K562 (cell line): Measurements from ENCODE around the gene HOXB1. TPM values are rescaled to one million over a fixed set of nuclear protein-coding genes. Genes with fewer than 3 reads are reported as not detected.

ENCODE experiments used
- ARID1B ChIP-seq: fragments of 450-650 bp; IDR thresholded peaks from 2 replicates; pipeline ENCODE4 v1.6.1; 2016; ENCODE audit warnings: antibody characterized with exemption, mild to moderate bottlenecking, inconsistent platforms
- ATF7 ChIP-seq: fragments of 450-650 bp; IDR thresholded peaks from 2 replicates; pipeline ENCODE4 v1.7.1; 2014; ENCODE audit warnings: mild to moderate bottlenecking, moderate library complexity
- CREM ChIP-seq: IDR thresholded peaks from 2 replicates; pipeline ENCODE4 v1.6.1; 2014; ENCODE audit warnings: antibody characterized with exemption, low read depth
- ESRRA ChIP-seq: fragments of 450-650 bp; IDR thresholded peaks from 2 replicates; pipeline ENCODE4 v1.6.1; 2014; ENCODE audit warnings: low read depth, mild to moderate bottlenecking, moderate library complexity, borderline replicate concordance
- L3MBTL2 ChIP-seq: fragments of 450-650 bp; IDR thresholded peaks from 2 replicates; pipeline ENCODE4 v1.6.1; 2016; ENCODE audit warnings: mild to moderate bottlenecking, moderate library complexity
- LEF1 ChIP-seq: fragments of 450-650 bp; IDR thresholded peaks from 2 replicates; pipeline ENCODE4 v1.6.1; 2016; ENCODE audit warnings: mild to moderate bottlenecking
- MEIS2 ChIP-seq: fragments of 450-650 bp; IDR thresholded peaks from 2 replicates; pipeline ENCODE4 v1.6.1; 2014; ENCODE audit warnings: mild to moderate bottlenecking; ENCODE audit not compliant: partially characterized antibody
- PHB2 ChIP-seq: fragments of 450-650 bp; IDR thresholded peaks from 2 replicates; pipeline ENCODE4 v1.6.1; 2017; ENCODE audit warnings: low read depth
- RB1 ChIP-seq: fragments of 450-650 bp; IDR thresholded peaks from 2 replicates; pipeline ENCODE4 v1.6.1; 2017; ENCODE audit warnings: low read depth, mild to moderate bottlenecking
- RBBP5 ChIP-seq: fragments of 200-600 bp; sonication (generic); IDR thresholded peaks from 2 replicates; pipeline ENCODE4 v1.6.1; 2012; ENCODE audit warnings: borderline replicate concordance, mild to moderate bottlenecking, low read length, control low read depth, inconsistent platforms; ENCODE audit not compliant: insufficient read depth, poor library complexity, severe bottlenecking
- RFX5 ChIP-seq: IDR thresholded peaks from 2 replicates; pipeline ENCODE4 v1.6.1; 2011; ENCODE audit warnings: low read depth, mild to moderate bottlenecking, improper control_type of control experiment, low read length
- TCFL5 ChIP-seq: fragments of 250-450 bp; sonication (Bioruptor Pico); conservative IDR thresholded peaks from 2 replicates; pipeline ENCODE4 v1.6.1; 2021; ENCODE audit warnings: mild to moderate bottlenecking, moderate library complexity, matching md5 sums
- ZNF23 ChIP-seq: fragments of 250-450 bp; sonication (Bioruptor Pico); IDR thresholded peaks from 2 replicates; pipeline ENCODE4 v1.4.0; 2020; ENCODE audit warnings: mild to moderate bottlenecking
- ZNF263 ChIP-seq: sonication (generic); formaldehyde crosslinking; IDR thresholded peaks from 2 replicates; pipeline ENCODE4 v1.8.0; 2022; ENCODE audit warnings: mild to moderate bottlenecking, missing genetic modification reagents, borderline replicate concordance
- ZNF274 ChIP-seq: IDR thresholded peaks from 2 replicates; pipeline ENCODE4 v1.6.1; 2011; ENCODE audit warnings: low read depth, mild to moderate bottlenecking, low read length, moderate library complexity, borderline replicate concordance
- ZNF3 ChIP-seq: fragments of 250-450 bp; sonication (Bioruptor Pico); IDR thresholded peaks from 2 replicates; pipeline ENCODE4 v1.5.0; 2021; ENCODE audit warnings: mild to moderate bottlenecking, moderate library complexity
- ZNF347 ChIP-seq: fragments of 450-650 bp; formaldehyde crosslinking; IDR thresholded peaks from 2 replicates; pipeline ENCODE4 v1.4.0; 2020; ENCODE audit warnings: low read depth, mild to moderate bottlenecking, moderate library complexity
- ZNF449 ChIP-seq: fragments of 250-450 bp; sonication (Bioruptor Pico); IDR thresholded peaks from 2 replicates; pipeline ENCODE4 v1.8.0; 2022; ENCODE audit warnings: moderate library complexity, mild to moderate bottlenecking, inconsistent platforms
- ZNF695 ChIP-seq: fragments of 450-650 bp; formaldehyde crosslinking; IDR thresholded peaks from 2 replicates; pipeline ENCODE4 v1.4.0; 2020; ENCODE audit warnings: mild to moderate bottlenecking, moderate library complexity
- ZNF766 ChIP-seq: fragments of 200-800 bp; sonication (Bioruptor generic); conservative IDR thresholded peaks from 2 replicates; pipeline ENCODE4 v1.6.1; 2016; ENCODE audit warnings: missing genetic modification characterization, missing compliant biosample characterization
- polyA plus RNA-seq, 8 experiments: library from polyadenylated mRNA; depleted of rRNA in 4 of 8; stranded (reverse) in 5 of 8; unstranded in 3 of 8; fragments of >200 nt; fragmentation: Nextera tagmentation in 2 of 8; fragmentation: Illumina TruSeq in 1 of 8; extraction: Ambion mirVana in 2 of 8; extraction: Trizol in 1 of 8; gene quantifications; 2 replicates each; pipeline versions ENCODE4 v1.2.1 to v1.2.3, GENCODE V29; 2011 to 2014; ENCODE audit warnings: inconsistent platforms in 1 of 8, missing spikeins in 1 of 8
- total RNA-seq, 7 experiments: library from RNA; depleted of rRNA in 6 of 7; stranded (reverse); fragments of >200 nt in 6 of 7; fragmentation: Illumina TruSeq in 2 of 7; extraction: Trizol in 2 of 7; gene quantifications; 2 replicates each; pipeline versions ENCODE4 v1.2.1 to v1.2.3, GENCODE V29; 2011 to 2021; ENCODE audit warnings: low replicate concordance in 1 of 7
- TF ChIP-seq, protein P1 (sequence below), 2 experiments: fragments of 450-650 bp in 1 of 2; sonication (generic) in 1 of 2; formaldehyde crosslinking in 1 of 2; IDR thresholded peaks in 1 of 2; conservative IDR thresholded peaks in 1 of 2; 2 replicates each; pipeline versions ENCODE4 v1.6.1 to v1.8.1; 2016 to 2023; ENCODE audit warnings: mild to moderate bottlenecking in 2 of 2, moderate library complexity in 2 of 2, inconsistent platforms in 1 of 2, missing genetic modification reagents in 1 of 2
- TF ChIP-seq, protein P2 (sequence below): sonication (generic); formaldehyde crosslinking; IDR thresholded peaks from 2 replicates; pipeline ENCODE4 v1.8.1; 2023; ENCODE audit warnings: mild to moderate bottlenecking, missing genetic modification reagents, moderate library complexity
- TF ChIP-seq, protein P3 (sequence below): sonication (generic); formaldehyde crosslinking; IDR thresholded peaks from 2 replicates; pipeline ENCODE4 v1.9.0; 2022; ENCODE audit warnings: mild to moderate bottlenecking, missing genetic modification reagents

Gene HOXB1
- total and polyA plus RNA-seq, 9 of the 15 experiments (the other 6 are each of a cell fraction or from before 2014, with no cell fraction given) = 0.04 TPM; not detected in 8

DNA sequence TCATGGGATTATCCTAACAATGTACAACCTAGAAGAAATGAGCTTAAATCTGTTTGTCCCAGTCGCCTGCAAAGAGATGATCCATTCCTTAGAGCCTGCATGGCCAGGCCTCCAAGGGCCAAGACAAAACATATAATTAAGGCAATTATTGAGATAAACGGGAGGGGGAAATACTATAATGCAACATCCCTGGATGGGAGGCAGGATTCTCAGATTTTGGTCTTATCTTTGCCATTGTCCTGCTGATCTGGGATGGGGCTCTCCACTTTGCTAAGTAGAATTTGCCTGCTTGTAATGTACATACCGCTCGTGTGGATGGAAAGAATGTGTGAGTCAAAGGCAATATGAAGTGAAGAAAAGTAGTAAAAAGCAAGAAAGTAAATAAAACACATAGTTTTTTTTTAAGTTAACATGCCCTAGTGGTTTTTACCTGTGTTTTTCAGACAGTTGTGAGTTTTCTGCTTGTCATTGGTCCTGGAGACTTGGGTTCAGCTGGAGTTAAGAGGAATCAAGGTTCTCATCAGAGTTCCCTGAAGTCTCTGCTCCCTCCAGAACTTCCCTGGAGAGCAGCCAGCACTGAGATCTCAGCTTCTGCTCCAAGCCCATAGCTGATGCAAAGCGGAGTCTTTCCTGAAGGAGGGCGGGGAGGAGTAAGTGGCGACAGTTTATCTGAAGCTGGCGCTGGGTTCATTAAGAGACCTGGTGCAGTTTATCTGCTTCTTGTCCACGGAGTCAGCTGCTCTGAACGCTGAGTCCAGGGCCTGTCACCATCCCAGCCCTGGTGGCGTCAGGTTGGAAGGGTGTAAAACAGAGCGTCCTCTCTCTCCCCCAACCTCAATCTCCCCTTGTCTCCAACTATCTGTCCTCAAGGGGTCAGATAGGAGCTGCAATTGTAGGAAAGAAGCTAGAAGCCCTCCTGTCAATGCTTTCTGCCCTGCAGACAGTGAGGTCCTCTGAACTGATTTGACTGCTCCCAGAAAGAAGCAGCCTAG is 30.1 kb downstream of the HOXB1 start (continued):
- TF ChIP-seq ESRRA (0 out of 2 replicates have a peak, but pooled peaks have one; percentile 39), RFX5 (no peak), ZNF3 (CRISPR knock-in tag) (no peak), ZNF274 (no peak), RB1 (peak; percentile 34; the same call in 1 of the 2 replicates), L3MBTL2 (peak; percentile 24; the same call in 1 of the 2 replicates), ZNF695 (CRISPR knock-in tag) (no peak), ZNF347 (CRISPR knock-in tag) (no peak), CREM (peak; percentile 37; the same call in 1 of the 2 replicates), ATF7 (peak; percentile 54), RBBP5 (peak; percentile 40), TCFL5 (CRISPR knock-in tag) (no peak), ZNF766 (CRISPR knock-in tag) (0 out of 2 replicates have a peak, but pooled peaks have one; percentile 16), ZNF449 (CRISPR knock-in tag) (no peak), LEF1 (no peak), MEIS2 (peak; percentile 73), ZNF263 (CRISPR knock-in tag) (no peak), PHB2 (no peak), ARID1B (peak; percentile 54; the same call in 1 of the 2 replicates), ZNF23 (CRISPR knock-in tag) (no peak)
- TF ChIP-seq, protein P1, sequence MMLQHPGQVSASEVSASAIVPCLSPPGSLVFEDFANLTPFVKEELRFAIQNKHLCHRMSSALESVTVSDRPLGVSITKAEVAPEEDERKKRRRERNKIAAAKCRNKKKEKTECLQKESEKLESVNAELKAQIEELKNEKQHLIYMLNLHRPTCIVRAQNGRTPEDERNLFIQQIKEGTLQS (IDR thresholded peaks at IDR 0.05) = peak; percentile 20; the same call in 1 of the 2 replicates
- TF ChIP-seq, protein P1 (CRISPR knock-in tag; conservative IDR thresholded peaks at IDR 0.05) = no peak
- TF ChIP-seq, protein P2, sequence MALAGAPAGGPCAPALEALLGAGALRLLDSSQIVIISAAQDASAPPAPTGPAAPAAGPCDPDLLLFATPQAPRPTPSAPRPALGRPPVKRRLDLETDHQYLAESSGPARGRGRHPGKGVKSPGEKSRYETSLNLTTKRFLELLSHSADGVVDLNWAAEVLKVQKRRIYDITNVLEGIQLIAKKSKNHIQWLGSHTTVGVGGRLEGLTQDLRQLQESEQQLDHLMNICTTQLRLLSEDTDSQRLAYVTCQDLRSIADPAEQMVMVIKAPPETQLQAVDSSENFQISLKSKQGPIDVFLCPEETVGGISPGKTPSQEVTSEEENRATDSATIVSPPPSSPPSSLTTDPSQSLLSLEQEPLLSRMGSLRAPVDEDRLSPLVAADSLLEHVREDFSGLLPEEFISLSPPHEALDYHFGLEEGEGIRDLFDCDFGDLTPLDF = no peak
- TF ChIP-seq, protein P3, sequence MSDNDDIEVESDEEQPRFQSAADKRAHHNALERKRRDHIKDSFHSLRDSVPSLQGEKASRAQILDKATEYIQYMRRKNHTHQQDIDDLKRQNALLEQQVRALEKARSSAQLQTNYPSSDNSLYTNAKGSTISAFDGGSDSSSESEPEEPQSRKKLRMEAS = no peak
